Astrocyte (in vitro differentiated cells and primary cell): ENCODE measurements around the gene STUM. TPM values are rescaled to one million over a fixed set of nuclear protein-coding genes. Genes with fewer than 3 reads are reported as not detected.
A peak's percentile ranks its signal among the peaks of the same experiment; 100 is the strongest.

ENCODE experiments used
- DNase-seq: peaks from one replicate; pipeline ENCODE4 v3.0.0-alpha.2; 2010; ENCODE audit warnings: low read depth
- FAIRE-seq: peaks from 2 replicates; lab custom pipeline; 2011; peaks lifted over from hg19 to GRCh38; lab: Jason Lieb, UNC
- H2AFZ ChIP-seq: 2 replicates; pipeline ENCODE4 v1.6.0; 2012; ENCODE audit warnings: low read depth, low read length, inconsistent platforms
- H3K27ac ChIP-seq: 2 replicates; pipeline ENCODE4 v1.5.1; 2011; ENCODE audit warnings: low read depth, low read length, inconsistent platforms
- H3K27me3 ChIP-seq: 2 replicates; pipeline ENCODE4 v1.6.0; 2011; ENCODE audit warnings: low read length, inconsistent platforms; ENCODE audit not compliant: insufficient read depth
- H3K36me3 ChIP-seq: 2 replicates; pipeline ENCODE4 v1.5.1; 2011; ENCODE audit warnings: low read length, inconsistent platforms; ENCODE audit not compliant: insufficient read depth
- H3K4me1 ChIP-seq: 2 replicates; pipeline ENCODE4 v1.5.1; 2011; ENCODE audit warnings: low read length, inconsistent platforms; ENCODE audit not compliant: insufficient read depth
- H3K4me2 ChIP-seq: 2 replicates; pipeline ENCODE4 v1.6.0; 2012; ENCODE audit warnings: low read length, inconsistent platforms
- H3K4me3 ChIP-seq: 2 replicates; pipeline ENCODE4 v1.5.1; 2011; ENCODE audit warnings: low read depth, mild to moderate bottlenecking, low read length, inconsistent platforms; ENCODE audit not compliant: insufficient read depth
- H3K79me2 ChIP-seq: 2 replicates; pipeline ENCODE4 v1.6.0; 2012; ENCODE audit warnings: mild to moderate bottlenecking, low read length, inconsistent platforms; ENCODE audit not compliant: insufficient read depth
- H3K9ac ChIP-seq: 2 replicates; pipeline ENCODE4 v1.6.0; 2012; ENCODE audit warnings: mild to moderate bottlenecking, low read length, inconsistent platforms
- H3K9me3 ChIP-seq: 2 replicates; pipeline ENCODE4 v1.5.1; 2012; ENCODE audit warnings: low read depth, mild to moderate bottlenecking, low read length, inconsistent platforms; ENCODE audit not compliant: insufficient read depth
- H4K20me1 ChIP-seq: 2 replicates; pipeline ENCODE4 v1.6.0; 2012; ENCODE audit warnings: low read length, inconsistent platforms; ENCODE audit not compliant: insufficient read depth
- H3K27ac Mint-ChIP-seq: one replicate; pipeline ENCODE4 v1.8.0; 2021; ENCODE audit warnings: mild to moderate bottlenecking, mixed read lengths; ENCODE audit not compliant: unreplicated experiment
- H3K27me3 Mint-ChIP-seq: one replicate; pipeline ENCODE4 v1.8.0; 2021; ENCODE audit warnings: low read depth, mixed read lengths; ENCODE audit not compliant: unreplicated experiment
- H3K36me3 Mint-ChIP-seq: one replicate; pipeline ENCODE4 v1.8.0; 2021; ENCODE audit warnings: low read depth, mixed read lengths; ENCODE audit not compliant: unreplicated experiment
- H3K4me1 Mint-ChIP-seq: one replicate; pipeline ENCODE4 v1.8.0; 2021; ENCODE audit warnings: low read depth, mixed read lengths; ENCODE audit not compliant: unreplicated experiment
- H3K4me3 Mint-ChIP-seq: one replicate; pipeline ENCODE4 v1.8.0; 2021; ENCODE audit warnings: mild to moderate bottlenecking, moderate library complexity, mixed read lengths; ENCODE audit not compliant: unreplicated experiment
- H3K9me3 Mint-ChIP-seq: one replicate; pipeline ENCODE4 v1.8.0; 2021; ENCODE audit warnings: mild to moderate bottlenecking, mixed read lengths; ENCODE audit not compliant: unreplicated experiment
- CTCF ChIP-seq: IDR thresholded peaks from 2 replicates; pipeline ENCODE4 v1.5.1; 2011; ENCODE audit warnings: low read depth, mild to moderate bottlenecking, inconsistent platforms, low read length, moderate library complexity; ENCODE audit not compliant: insufficient read depth
- EZH2 ChIP-seq: IDR thresholded peaks from 2 replicates; pipeline ENCODE4 v1.6.1; 2012; ENCODE audit warnings: mild to moderate bottlenecking, low read length, inconsistent platforms; ENCODE audit not compliant: insufficient read depth
- total RNA-seq: library from RNA; stranded (reverse); gene quantifications from 2 replicates; pipeline ENCODE4 v1.2.1, GENCODE V29; 2021

The STUM gene
- total RNA-seq, 1 donor from 2014 or later: not detected

- Mint-ChIP-seq H3K27ac (no peak overlapping the region), H3K9me3 (no peaks in the 10 kb centered on the region), H3K4me3 (no peak overlapping the region), H3K36me3 (peaks cover 7% of the 10 kb centered on the region), H3K27me3 (peaks cover 41% of the 10 kb centered on the region), H3K4me1 (peaks cover 6% of the 10 kb centered on the region)
- Histone ChIP-seq H3K4me1 (no peaks in the 10 kb centered on the region), H3K9ac (no peak overlapping the region), H4K20me1 (no peaks in the 10 kb centered on the region), H3K27ac (no peak overlapping the region), H3K79me2 (no peaks in the 10 kb centered on the region), H3K4me2 (no peak overlapping the region), H3K4me3 (no peak overlapping the region), H3K36me3 (no peaks in the 10 kb centered on the region), H3K27me3 (peaks cover 5% of the 10 kb centered on the region), H2AFZ (peak overlapping the region; percentile 41), H3K9me3 (no peaks in the 10 kb centered on the region)
- TF ChIP-seq EZH2 (no peak), CTCF (no peak)
- FAIRE-seq (no peak), DNase-seq (no peak)
These were observed 27.3 kb downstream of the STUM start for GRCh38 chr1:226575739-226576378.

DNA sequence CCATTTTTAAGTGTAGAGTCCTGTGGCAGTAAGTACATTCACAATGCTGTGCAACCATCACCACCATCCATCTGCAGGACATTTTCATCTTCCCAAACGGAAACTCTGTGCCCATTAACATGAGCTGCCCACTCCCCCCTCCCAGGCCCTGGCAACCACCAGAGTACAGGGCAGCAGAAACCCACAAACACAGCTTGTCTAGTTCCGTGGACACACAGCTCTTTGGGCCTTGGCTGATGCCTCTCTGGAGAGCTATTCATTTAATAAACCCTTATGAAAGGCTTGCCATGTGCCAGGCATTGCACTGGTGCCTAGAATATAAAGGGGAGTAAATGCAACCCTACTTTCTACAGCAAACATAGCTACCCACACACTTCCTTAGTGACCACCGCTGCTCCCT is 28.0 kb downstream of the STUM start:
- H3K27ac Mint-ChIP-seq: no peak overlapping the region
- no peaks in the 10 kb centered on the region for H3K9me3 Mint-ChIP-seq
- no peak overlapping the region for H2AFZ ChIP-seq
- H3K4me1 Mint-ChIP-seq: peaks cover 6% of the 10 kb centered on the region
- H3K4me2 ChIP-seq: no peak overlapping the region
- H3K79me2 ChIP-seq: no peaks in the 10 kb centered on the region
- H3K9ac ChIP-seq: no peak overlapping the region
- H3K4me3 Mint-ChIP-seq: no peak overlapping the region
- H3K36me3 ChIP-seq: no peaks in the 10 kb centered on the region
- DNase-seq: no peak
- TF ChIP-seq CTCF (no peak), EZH2 (no peak)
- no peaks in the 10 kb centered on the region for H3K9me3 ChIP-seq
- H3K36me3 Mint-ChIP-seq: peaks cover 7% of the 10 kb centered on the region
- no peak overlapping the region for H3K27ac ChIP-seq
- no peak overlapping the region for H3K4me3 ChIP-seq
- peaks cover 5% of the 10 kb centered on the region for H3K27me3 ChIP-seq
- H4K20me1 ChIP-seq: no peaks in the 10 kb centered on the region
- no peaks in the 10 kb centered on the region for H3K4me1 ChIP-seq
- peaks cover 44% of the 10 kb centered on the region for H3K27me3 Mint-ChIP-seq
- FAIRE-seq: no peak

DNA sequence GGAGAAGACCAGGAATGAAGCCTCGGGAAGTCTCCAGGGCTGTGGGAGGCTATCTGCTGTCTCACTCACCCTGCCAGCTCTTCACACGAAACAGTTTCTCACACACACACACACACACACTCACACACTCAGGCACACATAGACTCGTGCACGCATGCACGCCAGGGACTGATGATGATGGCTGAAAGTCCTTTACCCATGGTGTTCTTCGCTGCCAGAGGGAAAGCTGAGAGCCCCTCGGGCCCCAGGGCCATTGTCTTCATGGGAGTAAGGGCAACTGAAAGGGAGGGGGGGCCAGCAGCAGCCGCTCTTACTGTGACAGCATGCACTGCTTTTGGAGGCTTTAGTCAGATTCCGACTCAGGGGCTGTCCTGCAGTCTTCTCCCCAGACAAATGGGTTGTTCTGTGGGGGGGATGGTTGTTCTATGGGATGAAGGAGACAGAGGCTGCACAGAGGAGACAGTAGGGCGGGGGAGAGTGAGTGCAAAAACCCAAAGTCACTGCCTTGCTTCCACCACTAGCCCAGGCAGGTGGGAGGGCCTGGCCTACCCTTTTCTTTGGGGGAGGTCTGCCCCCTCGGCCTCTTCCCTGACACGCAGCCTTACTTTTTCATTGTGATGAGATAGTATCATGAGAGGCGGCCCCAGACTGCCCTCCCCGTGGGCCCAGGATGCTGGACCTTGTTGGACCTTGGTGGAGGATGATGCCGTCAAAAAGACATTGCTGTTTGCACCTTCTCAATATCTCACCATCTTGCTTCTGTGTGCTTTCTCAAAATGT is 29.0 kb downstream of the STUM start:
- no peak overlapping the region for H3K9ac ChIP-seq
- peaks cover 44% of the 10 kb centered on the region for H3K27me3 Mint-ChIP-seq
- DNase-seq (no peak), FAIRE-seq (no peak)
- no peaks in the 10 kb centered on the region for H3K36me3 ChIP-seq
- no peak for TF ChIP-seq EZH2
- TF ChIP-seq CTCF: no peak
- no peaks in the 10 kb centered on the region for H3K4me1 ChIP-seq
- no peak overlapping the region for H3K27ac Mint-ChIP-seq
- H3K4me3 ChIP-seq: no peak overlapping the region
- no peak overlapping the region for H3K4me3 Mint-ChIP-seq
- H3K4me2 ChIP-seq: no peak overlapping the region
- peaks cover 4% of the 10 kb centered on the region for H3K36me3 Mint-ChIP-seq
- H3K9me3 Mint-ChIP-seq: no peaks in the 10 kb centered on the region
- no peaks in the 10 kb centered on the region for H3K79me2 ChIP-seq
- H2AFZ ChIP-seq: no peak overlapping the region
- H3K9me3 ChIP-seq: no peaks in the 10 kb centered on the region
- H4K20me1 ChIP-seq: no peaks in the 10 kb centered on the region
- H3K27ac ChIP-seq: no peak overlapping the region
- peaks cover 5% of the 10 kb centered on the region for H3K27me3 ChIP-seq
- H3K4me1 Mint-ChIP-seq: peaks cover 6% of the 10 kb centered on the region
